GDM1 (cell line): ENCODE data around the gene SHROOM2.

Experiments used
- DNase-seq: peaks from one replicate; lab custom pipeline; 2025; lab: John Stamatoyannopoulos, UW

Gene SHROOM2

DNA sequence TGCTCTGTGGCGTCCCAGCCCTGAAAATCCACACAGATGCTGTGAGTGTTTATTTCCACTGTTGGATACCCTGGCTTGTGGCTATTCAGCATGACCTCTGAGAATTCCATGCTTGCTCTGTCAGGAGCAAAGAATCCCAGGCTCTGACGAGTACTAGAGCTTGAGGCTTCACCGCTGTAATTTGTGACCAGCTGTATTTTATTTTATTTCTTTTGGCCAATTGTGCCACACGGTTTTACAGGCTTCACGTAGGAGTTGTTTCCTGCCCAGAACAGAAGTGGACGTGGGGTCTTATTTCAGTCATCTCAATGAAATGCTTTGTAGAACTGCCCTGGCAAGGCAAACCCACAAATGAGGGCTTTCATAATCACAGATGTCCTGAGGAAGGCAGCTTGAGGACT lies 111.5 kb downstream of the SHROOM2 start:
- no peak for DNase-seq

DNA sequence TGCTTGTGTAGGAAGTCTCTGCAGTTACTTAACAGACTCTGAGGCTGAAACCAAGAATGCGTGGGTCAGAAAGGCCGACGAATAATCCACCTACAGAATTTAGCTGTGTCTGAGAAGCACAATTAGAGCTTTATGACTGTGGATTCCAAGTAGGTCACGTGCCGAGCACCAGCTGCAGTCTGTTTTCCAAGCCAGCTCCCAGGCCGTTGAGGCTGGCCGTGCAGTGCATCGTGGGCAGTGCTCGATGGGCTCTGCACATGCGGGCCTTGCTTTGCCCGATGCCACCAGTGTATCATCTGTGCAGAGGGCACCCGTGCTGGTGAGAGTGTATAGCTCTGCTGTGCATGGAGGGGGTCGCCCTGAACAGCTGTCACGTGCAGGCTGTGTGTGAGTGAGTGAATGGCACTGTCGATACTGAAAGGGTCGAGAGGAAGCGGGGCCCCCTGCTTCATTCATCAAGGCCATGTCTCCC lies 113.4 kb downstream of the SHROOM2 start:
- DNase-seq: no peak

DNA sequence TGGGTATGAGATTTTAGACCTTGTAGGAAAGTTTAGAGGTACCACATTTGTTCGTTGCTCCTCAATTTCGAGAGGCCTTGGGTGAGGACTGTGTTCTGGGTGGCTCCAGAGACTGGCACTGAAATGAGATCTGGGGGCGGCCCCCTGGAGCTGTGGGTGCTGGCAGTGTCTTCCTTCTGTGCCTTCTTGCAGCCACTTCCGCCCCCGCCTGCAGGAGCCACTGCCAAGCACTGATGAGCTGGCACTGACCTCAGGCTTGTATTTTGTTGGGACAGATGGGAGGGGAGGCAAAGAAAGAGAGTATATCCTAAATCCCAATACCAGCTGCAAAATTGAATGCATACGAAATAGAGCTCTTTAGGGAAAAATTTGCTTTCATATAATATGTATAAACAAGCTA lies 116.4 kb downstream of the SHROOM2 start:
- DNase-seq: no peak

GRCh38 chrX:9903146-9903545 lies 116.9 kb downstream of the SHROOM2 start:
- DNase-seq: no peak

DNA sequence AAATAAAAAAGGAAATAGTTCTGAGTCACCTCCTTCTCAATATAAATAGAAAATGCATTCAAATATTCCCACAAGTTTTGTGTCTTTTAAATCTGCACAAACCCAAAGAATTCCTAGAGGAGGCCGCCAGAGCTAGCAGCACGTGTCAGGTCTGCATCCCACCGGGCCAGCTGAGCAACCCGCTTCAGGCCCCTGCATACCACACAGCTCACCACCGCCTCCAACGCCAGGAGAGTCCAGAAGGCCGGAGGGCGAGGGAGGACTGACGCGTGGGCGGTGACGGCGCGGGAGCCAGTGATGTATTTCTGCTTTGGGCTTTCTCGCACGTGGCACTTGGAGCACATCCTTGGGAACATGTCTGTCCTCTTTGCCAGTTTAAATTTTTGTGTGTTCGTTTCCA lies 119.1 kb downstream of the SHROOM2 start:
- no peak for DNase-seq

DNA sequence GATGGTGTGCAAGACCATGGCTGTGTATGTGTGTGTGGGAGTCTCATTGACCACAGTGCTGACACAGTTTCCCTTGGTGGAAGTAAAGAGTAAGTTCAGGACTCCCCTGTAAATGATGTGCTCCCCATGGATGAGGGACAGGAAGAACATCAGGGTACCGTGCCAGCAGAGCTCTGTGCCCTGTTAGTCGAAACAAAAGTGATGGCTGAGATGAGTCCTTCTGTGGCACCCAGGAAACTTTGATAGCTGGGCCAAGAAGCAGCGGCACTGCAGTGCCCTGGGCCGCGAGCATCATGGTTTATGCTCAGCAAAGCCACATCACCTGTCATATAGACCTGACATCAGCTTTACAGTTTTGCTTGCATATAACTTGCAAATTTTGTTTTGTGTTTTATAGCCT lies 119.5 kb downstream of the SHROOM2 start:
- no peak for DNase-seq

- no peak for DNase-seq
These were observed 120.7 kb downstream of the SHROOM2 start for GRCh38 chrX:9906919-9907318.

DNA sequence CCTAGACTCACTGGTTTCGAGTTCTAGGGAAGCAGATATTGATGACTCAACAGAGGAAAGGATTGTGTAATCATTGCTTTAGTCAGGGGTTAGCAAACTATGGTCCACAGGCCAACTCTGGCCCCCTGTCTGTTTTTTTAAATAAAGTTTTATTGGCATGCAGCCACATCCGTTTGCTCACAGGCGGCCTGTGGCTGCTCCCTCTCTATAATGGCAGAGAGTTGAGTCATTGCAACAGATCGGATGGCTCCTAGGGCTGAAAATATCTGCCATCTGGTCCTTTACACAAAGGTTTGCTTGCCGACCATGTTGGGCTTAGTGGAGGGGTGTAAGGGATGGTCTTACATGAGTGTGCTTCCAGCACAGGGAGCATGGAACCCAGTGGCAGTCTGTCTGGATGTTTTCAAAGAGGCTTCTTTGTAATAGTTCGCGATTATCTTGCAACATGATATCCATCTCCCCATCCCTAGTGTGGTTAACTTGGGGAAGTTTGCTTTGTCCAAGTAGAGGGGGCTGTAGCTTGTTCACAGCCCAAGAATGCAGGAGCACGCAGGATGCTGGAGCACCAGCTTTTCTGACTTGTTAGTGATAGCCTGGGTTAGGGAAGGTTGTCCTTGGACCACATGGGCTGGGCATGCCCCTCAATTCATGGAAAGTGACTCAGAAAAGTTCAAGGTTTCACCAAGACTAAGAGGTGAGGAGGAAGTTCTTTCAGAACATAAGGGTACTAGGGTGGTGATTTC lies 121.6 kb downstream of the SHROOM2 start:
- DNase-seq: no peak

DNA sequence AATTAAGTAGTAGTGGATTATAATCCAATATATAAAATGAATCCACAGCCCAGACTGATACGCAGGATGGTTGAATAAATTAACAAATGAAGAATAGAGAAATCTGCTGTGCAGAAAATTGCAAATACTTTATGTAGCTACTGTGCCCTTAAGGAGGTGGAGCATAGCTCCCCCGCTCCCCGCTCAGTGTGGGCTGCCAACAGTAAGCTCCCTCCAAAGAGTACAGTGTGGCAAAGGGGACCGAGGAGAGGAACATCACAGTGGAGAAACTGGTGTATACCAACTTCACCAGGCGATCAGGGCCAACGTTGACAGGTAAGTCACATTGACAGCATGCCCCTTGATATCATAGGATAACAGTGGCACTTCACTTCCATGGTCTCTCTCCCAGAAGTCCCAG lies 123.0 kb downstream of the SHROOM2 start:
- DNase-seq: no peak

- no peak for DNase-seq
These were observed 125.3 kb downstream of the SHROOM2 start for GRCh38 chrX:9911487-9911886.

DNA sequence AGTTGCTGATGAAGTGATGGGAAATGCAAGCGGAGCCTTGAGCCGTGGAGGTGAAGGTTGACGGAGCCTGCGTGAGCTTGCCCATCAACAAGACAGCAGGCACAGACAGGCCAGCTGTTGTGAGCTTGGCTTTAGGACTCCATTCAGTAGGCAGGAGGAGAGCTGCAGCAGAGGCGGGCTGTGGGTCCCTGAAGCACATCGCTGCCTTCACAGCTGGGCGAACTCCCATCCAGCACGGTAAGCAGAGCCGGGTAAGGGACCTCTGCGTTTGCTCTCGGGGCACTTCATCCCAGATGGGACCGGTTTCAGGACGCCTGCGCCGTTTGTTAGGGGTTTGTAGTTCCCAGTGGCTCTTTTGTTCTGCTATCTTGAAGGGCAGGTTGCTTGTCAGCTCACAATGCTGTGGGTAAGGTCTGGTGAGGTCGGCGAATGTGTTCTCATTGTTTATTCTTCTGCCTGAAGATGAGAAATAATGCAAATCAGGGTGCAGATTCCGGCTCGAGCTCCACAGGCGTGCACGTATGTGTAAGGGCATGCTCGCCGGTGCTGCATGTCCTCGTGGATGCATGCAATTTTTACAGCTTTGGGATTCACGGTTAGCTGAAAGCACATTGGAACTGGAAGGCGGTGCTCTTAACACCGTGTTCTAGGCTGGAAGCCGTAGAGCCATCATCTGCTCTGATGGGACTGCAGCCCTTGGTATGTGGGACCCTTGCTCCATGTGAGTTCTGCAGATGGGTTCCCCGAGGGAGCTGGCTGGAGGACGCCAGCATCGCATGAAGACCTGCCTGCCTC lies 126.3 kb downstream of the SHROOM2 start:
- no peak for DNase-seq

- no peak for DNase-seq
These were observed 126.9 kb downstream of the SHROOM2 start for GRCh38 chrX:9913146-9913433.

DNA sequence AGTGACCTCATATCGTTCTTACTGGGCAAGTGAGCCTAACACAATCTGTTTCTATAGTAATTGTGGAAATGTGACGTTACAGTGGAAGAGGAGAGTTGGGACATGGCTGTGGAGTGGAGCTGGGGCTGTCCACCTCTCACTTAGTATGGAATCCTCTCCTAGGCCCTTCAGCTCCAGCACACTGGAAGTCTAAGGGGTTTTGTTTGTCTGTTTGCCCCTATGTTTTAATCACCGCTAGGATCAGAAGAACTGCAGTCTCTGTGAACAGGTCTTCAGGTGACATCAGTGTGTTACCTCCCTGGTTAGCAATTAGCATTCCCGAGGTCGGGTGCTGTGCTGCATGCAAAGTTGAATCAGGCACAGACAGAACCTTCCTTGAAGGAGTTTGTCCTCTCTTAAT lies 131.6 kb downstream of the SHROOM2 start:
- DNase-seq: no peak

- DNase-seq: no peak
These were observed 133.5 kb downstream of the SHROOM2 start for GRCh38 chrX:9919632-9920172.

DNA sequence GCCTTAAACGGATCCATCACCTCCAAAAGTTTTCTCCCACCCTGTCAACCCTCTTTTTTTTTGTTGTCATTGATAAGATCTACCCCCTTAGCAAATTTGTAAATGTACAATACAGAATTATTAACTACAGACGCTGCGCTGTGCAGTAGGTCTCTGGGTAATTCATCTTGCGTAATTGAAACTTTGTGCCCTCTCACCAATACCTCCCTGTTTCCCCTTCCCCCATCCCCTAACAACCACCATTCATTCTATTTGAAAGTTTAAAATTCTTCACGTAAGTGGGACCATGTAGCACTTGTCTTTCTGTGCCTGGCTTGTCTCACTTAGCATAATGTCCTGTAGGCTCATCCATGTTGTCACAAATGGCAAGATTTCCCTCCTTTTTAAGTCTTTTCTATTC lies 135.2 kb downstream of the SHROOM2 start:
- DNase-seq: no peak

DNA sequence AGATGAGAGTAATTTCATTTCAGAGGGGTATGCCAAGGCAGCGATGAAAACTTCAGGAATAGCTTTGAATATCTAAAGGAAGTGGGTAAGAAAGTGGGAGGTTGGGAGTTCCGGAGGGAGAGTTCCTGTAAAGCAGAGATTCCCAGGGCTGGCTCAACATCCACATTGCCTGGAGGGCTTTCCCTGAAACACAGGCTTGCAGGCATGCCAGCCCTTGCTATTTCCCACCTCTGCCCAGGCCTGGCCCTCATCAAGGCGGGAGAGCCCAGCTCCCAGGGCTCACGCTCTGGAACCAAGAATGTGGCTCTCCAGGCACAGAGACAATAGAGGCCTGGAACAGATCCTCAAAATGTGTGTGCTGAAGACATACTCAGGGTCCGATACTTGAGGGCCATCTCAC lies 137.1 kb downstream of the SHROOM2 start:
- DNase-seq: no peak

DNA sequence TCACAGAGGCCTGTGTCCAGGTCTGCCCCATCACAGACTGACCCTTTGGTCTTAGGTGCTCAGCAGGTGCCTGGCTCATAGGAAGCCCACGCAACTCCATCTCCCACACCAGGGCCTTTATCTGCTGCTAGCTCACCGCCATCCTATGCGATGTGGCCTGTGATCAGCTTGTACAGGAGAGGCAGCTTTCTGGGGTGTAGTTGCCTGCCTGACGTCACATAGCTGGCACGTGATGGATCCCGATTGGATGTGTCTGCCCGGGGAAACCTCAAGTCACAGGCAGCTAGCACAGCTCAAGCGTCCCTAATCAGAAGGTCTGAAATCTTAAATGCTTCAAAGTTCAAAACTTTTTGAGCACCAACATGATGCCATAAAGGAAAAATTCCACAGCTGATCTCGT lies 139.8 kb downstream of the SHROOM2 start:
- DNase-seq: no peak

- no peak for DNase-seq
These were observed 141.7 kb downstream of the SHROOM2 start for GRCh38 chrX:9927698-9928482.

GRCh38 chrX:9935436-9935835 lies 149.2 kb downstream of the SHROOM2 start:
- DNase-seq: no peak

GRCh38 chrX:9937761-9938160 lies 151.5 kb downstream of the SHROOM2 start:
- no peak for DNase-seq

GRCh38 chrX:9938516-9938915 lies 152.3 kb downstream of the SHROOM2 start:
- DNase-seq: no peak

DNA sequence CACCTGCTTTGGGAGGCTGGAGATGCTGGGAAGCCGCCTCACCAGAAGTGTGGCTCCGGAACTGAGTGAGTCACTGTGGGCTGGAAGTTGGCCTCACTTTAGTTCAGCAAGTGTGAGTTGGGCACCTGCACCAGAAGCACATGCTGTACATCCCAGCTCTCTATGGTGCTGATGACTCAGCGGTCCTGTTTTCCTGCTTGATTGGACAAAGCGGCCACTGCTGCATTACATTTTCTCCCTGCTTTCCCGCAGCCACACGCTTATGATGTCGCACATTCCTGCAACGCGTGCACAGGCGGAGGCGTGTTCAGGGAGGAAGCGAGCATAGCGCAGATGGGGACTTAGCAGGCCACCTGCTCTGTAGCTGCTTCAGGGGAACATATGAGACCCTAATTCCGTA lies 154.2 kb downstream of the SHROOM2 start:
- DNase-seq: no peak

DNA sequence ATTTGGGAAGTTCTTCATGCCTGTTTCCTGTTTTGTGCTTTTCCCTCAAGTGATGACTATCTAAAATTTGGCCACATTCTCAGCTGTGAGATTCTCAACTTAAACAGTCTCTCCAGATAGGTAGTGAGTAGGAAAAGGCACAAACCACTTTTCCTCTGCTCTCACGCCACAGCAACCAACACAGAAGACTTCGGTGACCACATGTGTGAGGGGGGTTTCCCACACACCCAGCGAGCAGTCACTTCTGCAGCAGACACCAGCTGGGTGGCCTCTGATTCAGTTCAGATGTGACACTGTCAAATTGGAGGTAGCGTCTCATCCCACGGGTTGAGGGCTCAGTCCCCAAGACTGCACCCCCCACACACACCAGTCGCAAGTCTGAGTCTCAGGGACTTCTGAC lies 155.9 kb downstream of the SHROOM2 start:
- DNase-seq: peak; percentile 63
